Fibroblast of lung (primary cell): ENCODE data around the gene GOLGA7B. TPM values are rescaled to one million over a fixed set of nuclear protein-coding genes. Genes with fewer than 3 reads are reported as not detected.

Source experiments
- DNase-seq, 2 donors: peaks; one replicate each; pipeline versions ENCODE4 v3.0.0 to v3.0.0-alpha.2; 2010; ENCODE audit warnings: low read depth in 2 of 2
- H2AFZ ChIP-seq: 2 replicates; pipeline ENCODE4 v1.5.1; 2012; ENCODE audit warnings: low read length, control low read depth, inconsistent platforms
- H3K27ac ChIP-seq: 2 replicates; pipeline ENCODE4 v1.5.1; 2011; ENCODE audit warnings: low read length, control low read depth; ENCODE audit not compliant: insufficient read depth
- H3K27me3 ChIP-seq: 2 replicates; pipeline ENCODE4 v1.5.1; 2011; ENCODE audit warnings: mild to moderate bottlenecking, low read length; ENCODE audit not compliant: control insufficient read depth, insufficient read depth
- H3K36me3 ChIP-seq: 2 replicates; pipeline ENCODE4 v1.5.1; 2011; ENCODE audit warnings: low read length; ENCODE audit not compliant: control insufficient read depth, insufficient read depth
- H3K4me1 ChIP-seq: 2 replicates; pipeline ENCODE4 v1.5.1; 2011; ENCODE audit warnings: low read length; ENCODE audit not compliant: control insufficient read depth, insufficient read depth; ENCODE audit errors: extremely low read depth
- H3K4me2 ChIP-seq: 2 replicates; pipeline ENCODE4 v1.5.1; 2011; ENCODE audit warnings: low read length, control low read depth; ENCODE audit not compliant: insufficient read depth; ENCODE audit errors: extremely low read depth
- H3K4me3 ChIP-seq, 4 experiments: fragments of 200-600 bp in 1 of 4; sonication (generic) in 1 of 4; replicated peaks in 1 of 4; 2 replicates each; pipeline ENCODE4 v1.5.1; 2011 to 2016; ENCODE audit warnings: low read length in 4 of 4, low read depth in 3 of 4, mild to moderate bottlenecking in 3 of 4, control low read depth in 2 of 4, inconsistent platforms in 1 of 4, mixed read lengths in 1 of 4; ENCODE audit not compliant: insufficient read depth in 1 of 4; ENCODE audit errors: control extremely low read depth in 1 of 4
- H3K79me2 ChIP-seq: 2 replicates; pipeline ENCODE4 v1.5.1; 2012; ENCODE audit warnings: mild to moderate bottlenecking, low read length, inconsistent platforms; ENCODE audit not compliant: control insufficient read depth, insufficient read depth
- H3K9ac ChIP-seq: 2 replicates; pipeline ENCODE4 v1.5.1; 2011; ENCODE audit warnings: mild to moderate bottlenecking, low read length, control low read depth; ENCODE audit not compliant: insufficient read depth
- H3K9me3 ChIP-seq: 2 replicates; pipeline ENCODE4 v1.5.1; 2012; ENCODE audit warnings: low read depth, low read length; ENCODE audit not compliant: control insufficient read depth, insufficient read depth
- H4K20me1 ChIP-seq: 2 replicates; pipeline ENCODE4 v1.5.1; 2011; ENCODE audit warnings: low read length; ENCODE audit not compliant: control insufficient read depth, insufficient read depth; ENCODE audit errors: extremely low read depth
- CTCF ChIP-seq, 2 donors: IDR thresholded peaks in 1 of 2; conservative IDR thresholded peaks in 1 of 2; 1 replicate in 1 of 2; 2 replicates in 1 of 2; pipeline ENCODE4 v1.5.1; 2011 to 2012; ENCODE audit warnings: low read length in 2 of 2, control low read depth in 1 of 2, inconsistent platforms in 1 of 2, low read depth in 1 of 2, mild to moderate bottlenecking in 1 of 2
- EZH2 ChIP-seq: IDR thresholded peaks from 2 replicates; pipeline ENCODE4 v1.5.1; 2012; ENCODE audit warnings: low read length, control low read depth, mild to moderate bottlenecking; ENCODE audit errors: missing control alignments
- polyA plus RNA-seq, 2 donors: library from polyadenylated mRNA; depleted of rRNA in 1 of 2; stranded (reverse) in 1 of 2; unstranded in 1 of 2; fragments of >200 nt; gene quantifications; 2 replicates each; pipeline ENCODE4 v1.2.1, GENCODE V29; 2011 to 2012; ENCODE audit warnings: missing spikeins in 1 of 2
- total RNA-seq: library from RNA; depleted of rRNA; stranded (reverse); fragments of >200 nt; gene quantifications from 2 replicates; pipeline ENCODE4 v1.2.1, GENCODE V29; 2014

Gene GOLGA7B
- total and polyA plus RNA-seq, 2 donors (not counting 1 experiment from before 2014, with no cell fraction given), result under 0.01 TPM; not detected in 1

DNA sequence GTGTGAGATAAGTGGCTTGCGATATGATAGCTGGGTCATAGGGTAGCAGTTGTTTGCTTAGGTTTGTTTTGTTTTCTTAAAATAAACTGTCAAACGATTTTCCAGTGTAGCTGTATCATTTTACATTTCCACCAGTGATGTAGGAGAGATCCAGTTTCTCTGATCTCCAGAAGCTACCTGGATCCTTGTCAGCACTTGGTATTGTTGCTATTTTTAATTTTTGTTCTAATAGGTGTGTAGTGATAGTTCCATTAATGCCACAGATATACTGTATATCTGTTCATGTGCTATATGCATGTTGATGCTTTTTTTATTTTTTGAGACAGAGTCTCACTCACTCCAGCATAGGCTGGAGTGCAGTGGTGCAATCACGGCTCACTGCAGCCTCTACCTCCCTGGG, 44.4 kb downstream of the GOLGA7B start:
- Histone ChIP-seq H3K36me3 (no peaks in the 10 kb centered on the region), H3K9ac (no peak overlapping the region), H3K9me3 (no peaks in the 10 kb centered on the region), H3K27me3 (no peaks in the 10 kb centered on the region), H3K79me2 (no peaks in the 10 kb centered on the region), H2AFZ (no peak overlapping the region), H3K27ac (no peak overlapping the region), H3K4me2 (no peak overlapping the region), H3K4me1 (peaks cover 4% of the 10 kb centered on the region), H3K4me3 (no peak overlapping the region), H4K20me1 (no peaks in the 10 kb centered on the region)
- no peak for DNase-seq
- TF ChIP-seq CTCF (conservative IDR thresholded peaks at IDR 0.05 in 1 of 2, IDR thresholded peaks at IDR 0.05 in 1 of 2; ENCODE audit: low read depth in 1 of 2, low read length in 2 of 2) (no peak), EZH2 (no peak)

DNA sequence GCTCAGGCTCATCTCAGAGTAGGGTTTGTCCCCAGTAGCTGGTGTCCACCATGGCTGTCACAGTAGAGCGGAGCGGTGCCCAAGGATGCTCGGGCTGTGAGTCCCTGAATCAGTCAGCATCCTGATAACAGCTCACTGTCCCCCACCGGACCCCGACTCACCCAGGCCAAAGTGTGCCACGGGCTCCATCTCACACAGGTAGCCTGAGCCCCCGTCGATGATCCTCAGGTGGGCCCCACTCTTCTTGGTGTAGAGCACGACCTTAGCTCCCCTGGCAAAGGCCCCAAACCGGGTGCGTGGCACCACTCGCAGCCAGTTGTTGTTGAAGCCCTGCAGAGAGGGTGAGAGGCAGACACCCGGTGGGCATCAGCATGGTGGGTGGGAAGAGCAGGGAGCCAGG, 45.4 kb downstream of the GOLGA7B start:
- no peak overlapping the region for H3K4me3 ChIP-seq
- no peaks in the 10 kb centered on the region for H3K9me3 ChIP-seq
- H3K79me2 ChIP-seq, result no peaks in the 10 kb centered on the region
- no peaks in the 10 kb centered on the region for H4K20me1 ChIP-seq
- no peak overlapping the region for H3K27ac ChIP-seq
- H3K27me3 ChIP-seq, result no peaks in the 10 kb centered on the region
- H2AFZ ChIP-seq, result no peak overlapping the region
- H3K4me1 ChIP-seq, result no peaks in the 10 kb centered on the region
- H3K36me3 ChIP-seq, result no peaks in the 10 kb centered on the region
- H3K4me2 ChIP-seq, result no peak overlapping the region
- DNase-seq, result no peak
- TF ChIP-seq EZH2 (no peak), CTCF (conservative IDR thresholded peaks at IDR 0.05 in 1 of 2, IDR thresholded peaks at IDR 0.05 in 1 of 2; ENCODE audit: low read depth in 1 of 2, low read length in 2 of 2) (no peak)
- H3K9ac ChIP-seq, result no peak overlapping the region

DNA sequence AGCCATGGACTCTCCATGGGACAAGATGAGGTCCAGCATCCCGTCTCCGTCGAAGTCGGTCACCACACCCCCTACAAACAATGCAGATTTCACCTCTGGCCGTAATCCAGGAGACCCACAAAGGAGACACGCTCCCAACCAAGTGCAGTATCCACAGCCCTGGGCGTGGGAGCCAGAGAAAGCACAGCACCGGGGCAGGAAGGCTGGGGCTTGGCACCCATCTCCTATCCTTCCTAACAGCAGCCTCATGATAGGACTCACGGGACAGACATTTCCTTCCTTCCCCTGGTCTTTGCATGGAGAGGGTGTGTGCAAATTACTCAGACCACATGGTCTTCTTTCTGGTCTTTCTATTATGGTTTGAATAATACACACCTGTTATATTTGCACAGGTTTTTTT, 46.3 kb downstream of the GOLGA7B start:
- H3K4me2 ChIP-seq, result no peak overlapping the region
- H2AFZ ChIP-seq, result no peak overlapping the region
- no peaks in the 10 kb centered on the region for H3K36me3 ChIP-seq
- H3K4me1 ChIP-seq, result no peaks in the 10 kb centered on the region
- H3K79me2 ChIP-seq, result no peaks in the 10 kb centered on the region
- no peaks in the 10 kb centered on the region for H4K20me1 ChIP-seq
- H3K27ac ChIP-seq, result no peak overlapping the region
- DNase-seq, result no peak
- H3K4me3 ChIP-seq, result no peak overlapping the region
- no peak overlapping the region for H3K9ac ChIP-seq
- H3K9me3 ChIP-seq, result no peaks in the 10 kb centered on the region
- H3K27me3 ChIP-seq, result no peaks in the 10 kb centered on the region
- no peak for TF ChIP-seq EZH2
